ENCODE results near the gene CDKL1. TPM values are rescaled to one million over a fixed set of nuclear protein-coding genes. Genes with fewer than 3 reads are reported as not detected.
A peak's percentile ranks its signal among the peaks of the same experiment; 100 is the strongest.

CDKL1 gene
- polyA plus RNA-seq, 2 of the 4 experiments (the other 2 are of a cell fraction) = 10.2 to 11.0 TPM

- H3K9me3 ChIP-seq = no peaks in the 10 kb centered on the region
- H3K4me1 ChIP-seq = peaks cover 6% of the 10 kb centered on the region; the same call in 2 of the 3 replicates
- CTCF ChIA-PET = interaction anchor here (1.0 kb wide), 1 partner anchor 67 kb away, joined by 3 read pairs; no protein-coding TSS in a partner anchor
- POLR2A ChIA-PET = no interaction called here
- TF ChIP-seq HES2 (IDR thresholded peaks at IDR 0.05) (no peak), HEYL (CRISPR knock-in tag; IDR thresholded peaks at IDR 0.05) (no peak), CHD4 (IDR thresholded peaks at IDR 0.05; ENCODE audit: borderline replicate concordance) (no peak), FOXS1 (CRISPR knock-in tag; IDR thresholded peaks at IDR 0.05) (no peak), POLR2AphosphoS2 (conservative IDR thresholded peaks at IDR 0.05; ENCODE audit: low read length) (no peak), ZSCAN20 (CRISPR knock-in tag; IDR thresholded peaks at IDR 0.05) (no peak), HMGXB4 (CRISPR knock-in tag; IDR thresholded peaks at IDR 0.05; ENCODE audit: borderline replicate concordance) (no peak), HOXB13 (CRISPR knock-in tag; IDR thresholded peaks at IDR 0.05; ENCODE audit: low read depth) (no peak), SREBF2 (IDR thresholded peaks at IDR 0.05) (no peak), POLR2A (IDR thresholded peaks at IDR 0.05; ENCODE audit: low read length) (no peak), KDM5A (IDR thresholded peaks at IDR 0.05) (no peak), BCL3 (IDR thresholded peaks at IDR 0.05) (no peak), FOSL2 (IDR thresholded peaks at IDR 0.05) (no peak), FOSL2 (CRISPR knock-in tag; IDR thresholded peaks at IDR 0.05) (no peak), RARB (CRISPR knock-in tag; IDR thresholded peaks at IDR 0.05) (no peak), MAZ (IDR thresholded peaks at IDR 0.05; ENCODE audit: borderline replicate concordance, low read depth, low read length) (no peak), JUNB (IDR thresholded peaks at IDR 0.05) (no peak)
- no peak overlapping the region for H3K4me3 ChIP-seq
- H3K27ac ChIP-seq = no peak overlapping the region
- DNase-seq (ENCODE audit: low read depth in 1 of 2, low spot score in 1 of 2) (no peak), ATAC-seq (no peak), FAIRE-seq (no peak)
- WGBS (ENCODE audit: missing lambda C conversion rate) = 79% methylated on average over 4 of the region's 4 CpGs
- H3K4me2 ChIP-seq = no peak overlapping the region
Observed at GRCh38 chr14:50377550-50378085, 19.1 kb downstream of the CDKL1 start.

DNA sequence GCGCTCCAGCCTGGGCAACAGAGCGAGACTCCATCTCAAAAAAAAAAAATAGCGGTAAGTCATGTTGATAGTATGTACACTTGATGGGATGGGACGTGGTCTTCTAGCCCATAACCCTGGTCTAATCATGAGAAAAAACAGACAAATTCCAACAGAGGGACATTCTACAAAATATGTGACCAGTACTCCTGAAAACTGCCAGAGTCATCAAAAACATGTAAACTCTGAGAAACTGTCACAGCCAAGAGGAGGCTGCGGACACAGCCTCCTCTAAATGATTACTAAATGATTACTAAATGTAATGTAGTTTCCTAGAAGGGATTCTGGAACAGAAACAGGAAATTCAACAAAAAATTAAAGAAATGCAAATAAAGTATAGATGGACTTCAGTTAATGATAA is 20.9 kb downstream of the CDKL1 start:
- POLR2A ChIA-PET = no interaction called here
- Histone ChIP-seq H3K4me2 (no peak overlapping the region), H3K4me1 (no peaks in the 10 kb centered on the region), H3K4me3 (no peak overlapping the region), H3K27ac (no peak overlapping the region), H3K9me3 (no peaks in the 10 kb centered on the region)
- TF ChIP-seq TFCP2L1 (CRISPR knock-in tag; IDR thresholded peaks at IDR 0.05) (no peak), MAFK (IDR thresholded peaks at IDR 0.05; ENCODE audit: partially characterized antibody) (peak; percentile 60)
- ATAC-seq (no peak), DNase-seq (ENCODE audit: low read depth in 1 of 2, low spot score in 1 of 2) (no peak), FAIRE-seq (no peak)
- 88% methylated on average over 5 of the region's 5 CpGs for WGBS (ENCODE audit: missing lambda C conversion rate)
- CTCF ChIA-PET = no interaction called here

DNA sequence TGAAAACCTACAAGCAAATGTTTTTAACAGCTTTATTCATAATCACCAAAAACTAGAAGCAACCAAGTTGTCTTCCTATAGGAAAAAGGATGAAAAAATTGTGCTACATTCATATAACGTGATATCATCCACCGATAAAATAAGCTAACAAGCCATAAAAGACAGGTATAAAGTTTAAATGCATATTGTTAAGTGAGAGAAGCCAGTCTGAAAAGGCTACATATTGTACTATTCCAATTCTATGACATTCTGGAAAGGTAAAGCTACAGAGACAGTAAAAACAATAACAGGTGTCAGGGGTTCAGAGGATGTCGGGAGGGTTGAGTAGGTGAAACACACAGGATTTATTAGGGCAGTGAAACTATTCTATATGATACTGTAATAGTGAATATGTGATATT is 22.7 kb downstream of the CDKL1 start:
- Histone ChIP-seq H3K4me2 (no peak overlapping the region), H3K4me3 (no peak overlapping the region), H3K9me3 (no peaks in the 10 kb centered on the region), H3K4me1 (no peaks in the 10 kb centered on the region), H3K27ac (no peak overlapping the region)
- ATAC-seq (no peak), DNase-seq (ENCODE audit: low read depth in 1 of 2, low spot score in 1 of 2) (no peak), FAIRE-seq (peak; percentile 7)
- POLR2A ChIA-PET = no interaction called here
- WGBS (ENCODE audit: missing lambda C conversion rate) = 85% methylated on average over 3 of the region's 3 CpGs
- CTCF ChIA-PET = interaction anchor here (0.6 to 1.2 kb wide), 4 partner anchors 14 to 427 kb away, joined by 3 read pairs; no protein-coding TSS in a partner anchor
- TF ChIP-seq USF2 (IDR thresholded peaks at IDR 0.05) (no peak), HDAC2 (IDR thresholded peaks at IDR 0.05) (no peak), CHD2 (IDR thresholded peaks at IDR 0.05; ENCODE audit: low read length, partially characterized antibody) (no peak), RARB (CRISPR knock-in tag; IDR thresholded peaks at IDR 0.05) (no peak), POLR2AphosphoS2 (conservative IDR thresholded peaks at IDR 0.05; ENCODE audit: low read length) (no peak), PHF8 (IDR thresholded peaks at IDR 0.05; ENCODE audit: borderline replicate concordance, low read depth) (no peak), GATA3 (IDR thresholded peaks at IDR 0.05; ENCODE audit: borderline replicate concordance) (no peak), HOXB5 (CRISPR knock-in tag; IDR thresholded peaks at IDR 0.05) (no peak), MAFK (IDR thresholded peaks at IDR 0.05; ENCODE audit: partially characterized antibody) (no peak), FOSL2 (IDR thresholded peaks at IDR 0.05) (no peak), FOSL2 (CRISPR knock-in tag; IDR thresholded peaks at IDR 0.05) (no peak), HMGXB4 (CRISPR knock-in tag; IDR thresholded peaks at IDR 0.05; ENCODE audit: borderline replicate concordance) (no peak), HOXA7 (CRISPR knock-in tag; IDR thresholded peaks at IDR 0.05) (no peak), CBX2 (IDR thresholded peaks at IDR 0.05; ENCODE audit: borderline replicate concordance, low read depth) (no peak)
- TF ChIP-seq, protein P1, sequence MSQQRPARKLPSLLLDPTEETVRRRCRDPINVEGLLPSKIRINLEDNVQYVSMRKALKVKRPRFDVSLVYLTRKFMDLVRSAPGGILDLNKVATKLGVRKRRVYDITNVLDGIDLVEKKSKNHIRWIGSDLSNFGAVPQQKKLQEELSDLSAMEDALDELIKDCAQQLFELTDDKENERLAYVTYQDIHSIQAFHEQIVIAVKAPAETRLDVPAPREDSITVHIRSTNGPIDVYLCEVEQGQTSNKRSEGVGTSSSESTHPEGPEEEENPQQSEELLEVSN (IDR thresholded peaks at IDR 0.05; ENCODE audit: borderline replicate concordance, low read depth) = no peak
